GM21381 (cell line): ENCODE measurements around the gene MGLL.

ENCODE experiments used
- ATAC-seq: cut with Tn5 transposase; IDR thresholded peaks from one replicate; pipeline ENCODE4 v1.9.1; 2021; ENCODE audit warnings: mild to moderate bottlenecking, moderate library complexity; ENCODE audit not compliant: unreplicated experiment

MGLL gene

GRCh38 chr3:127814325-127814781 is 8.0 kb downstream of the MGLL start:
- ATAC-seq: no peak

GRCh38 chr3:127812151-127812550 is 10.2 kb downstream of the MGLL start:
- no peak for ATAC-seq

GRCh38 chr3:127811717-127812116 is 10.6 kb downstream of the MGLL start:
- ATAC-seq: no peak

- ATAC-seq: no peak
These were observed 12.7 kb downstream of the MGLL start for GRCh38 chr3:127809611-127810010.

- ATAC-seq: no peak
These were observed 13.1 kb downstream of the MGLL start for GRCh38 chr3:127809211-127809610.

- ATAC-seq: no peak
These were observed 14.1 kb downstream of the MGLL start for GRCh38 chr3:127808197-127808596.

GRCh38 chr3:127805026-127805753 is 17.1 kb downstream of the MGLL start:
- ATAC-seq: no peak

GRCh38 chr3:127804141-127804540 is 18.2 kb downstream of the MGLL start:
- no peak for ATAC-seq

- ATAC-seq: no peak
These were observed 18.7 kb downstream of the MGLL start for GRCh38 chr3:127803619-127804018.

GRCh38 chr3:127802606-127803005 is 19.7 kb downstream of the MGLL start:
- no peak for ATAC-seq

GRCh38 chr3:127801731-127802313 is 20.5 kb downstream of the MGLL start:
- no peak for ATAC-seq

GRCh38 chr3:127800508-127800907 is 21.8 kb downstream of the MGLL start:
- ATAC-seq: peak; percentile 67

GRCh38 chr3:127799476-127800222 is 22.7 kb downstream of the MGLL start:
- ATAC-seq: no peak

GRCh38 chr3:127798716-127799115 is 23.6 kb downstream of the MGLL start:
- ATAC-seq: no peak

GRCh38 chr3:127796831-127797150 is 25.5 kb downstream of the MGLL start:
- no peak for ATAC-seq

GRCh38 chr3:127796045-127796830 is 26.1 kb downstream of the MGLL start:
- ATAC-seq: no peak

- ATAC-seq: no peak
These were observed 27.3 kb downstream of the MGLL start for GRCh38 chr3:127794972-127795371.

- no peak for ATAC-seq
These were observed 27.9 kb downstream of the MGLL start for GRCh38 chr3:127794402-127794801.

- ATAC-seq: no peak
These were observed 29.6 kb downstream of the MGLL start for GRCh38 chr3:127792541-127793292.

- ATAC-seq: peak; percentile 87
These were observed 30.9 kb downstream of the MGLL start for GRCh38 chr3:127791221-127791913.
